AG09319 (cell line): ENCODE measurements around the gene MSRB1.

Experiments used
- DNase-seq: peaks from one replicate; pipeline ENCODE4 v3.0.0-alpha.2; 2010; ENCODE audit warnings: low read depth; ENCODE audit errors: extremely low read depth
- TF ChIP-seq, protein P1 (sequence below): IDR thresholded peaks from 2 replicates; pipeline ENCODE4 v1.5.1; 2011; ENCODE audit warnings: low read depth, mild to moderate bottlenecking, inconsistent platforms, low read length, moderate library complexity

Gene MSRB1

DNA sequence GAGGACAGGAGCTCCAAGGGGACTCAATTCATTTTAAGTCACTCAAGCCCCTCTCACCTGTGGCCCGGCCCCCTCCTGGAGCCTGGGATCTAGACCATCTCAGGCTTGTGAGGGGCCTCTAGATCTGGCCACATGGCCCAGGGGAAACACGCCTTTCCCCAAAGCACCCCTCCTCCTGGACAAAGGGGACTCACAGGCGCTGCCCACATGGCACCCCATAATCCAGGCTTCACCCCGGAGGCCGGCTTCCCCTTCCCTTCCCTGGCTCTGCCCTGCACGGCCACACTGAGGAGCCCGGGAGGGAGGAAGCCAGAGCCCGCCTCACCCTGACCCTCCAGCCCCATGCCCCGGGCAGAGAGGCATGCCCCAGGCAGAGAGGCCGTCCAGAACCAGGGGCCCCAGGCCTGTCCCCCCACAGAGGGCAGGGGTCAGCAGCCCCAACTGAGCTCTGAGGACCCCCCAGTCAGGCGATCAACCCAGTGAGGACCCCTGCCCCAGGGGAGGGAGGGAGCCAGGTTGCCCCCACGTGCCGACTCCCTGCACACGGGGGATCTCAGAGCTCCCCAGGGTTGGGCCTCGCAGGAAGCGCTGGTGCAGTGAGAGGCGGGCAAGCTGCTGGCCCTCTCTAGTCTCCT lies 35.7 kb downstream of the MSRB1 start:
- no peak for DNase-seq
- TF ChIP-seq, protein P1, sequence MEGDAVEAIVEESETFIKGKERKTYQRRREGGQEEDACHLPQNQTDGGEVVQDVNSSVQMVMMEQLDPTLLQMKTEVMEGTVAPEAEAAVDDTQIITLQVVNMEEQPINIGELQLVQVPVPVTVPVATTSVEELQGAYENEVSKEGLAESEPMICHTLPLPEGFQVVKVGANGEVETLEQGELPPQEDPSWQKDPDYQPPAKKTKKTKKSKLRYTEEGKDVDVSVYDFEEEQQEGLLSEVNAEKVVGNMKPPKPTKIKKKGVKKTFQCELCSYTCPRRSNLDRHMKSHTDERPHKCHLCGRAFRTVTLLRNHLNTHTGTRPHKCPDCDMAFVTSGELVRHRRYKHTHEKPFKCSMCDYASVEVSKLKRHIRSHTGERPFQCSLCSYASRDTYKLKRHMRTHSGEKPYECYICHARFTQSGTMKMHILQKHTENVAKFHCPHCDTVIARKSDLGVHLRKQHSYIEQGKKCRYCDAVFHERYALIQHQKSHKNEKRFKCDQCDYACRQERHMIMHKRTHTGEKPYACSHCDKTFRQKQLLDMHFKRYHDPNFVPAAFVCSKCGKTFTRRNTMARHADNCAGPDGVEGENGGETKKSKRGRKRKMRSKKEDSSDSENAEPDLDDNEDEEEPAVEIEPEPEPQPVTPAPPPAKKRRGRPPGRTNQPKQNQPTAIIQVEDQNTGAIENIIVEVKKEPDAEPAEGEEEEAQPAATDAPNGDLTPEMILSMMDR: no peak

DNA sequence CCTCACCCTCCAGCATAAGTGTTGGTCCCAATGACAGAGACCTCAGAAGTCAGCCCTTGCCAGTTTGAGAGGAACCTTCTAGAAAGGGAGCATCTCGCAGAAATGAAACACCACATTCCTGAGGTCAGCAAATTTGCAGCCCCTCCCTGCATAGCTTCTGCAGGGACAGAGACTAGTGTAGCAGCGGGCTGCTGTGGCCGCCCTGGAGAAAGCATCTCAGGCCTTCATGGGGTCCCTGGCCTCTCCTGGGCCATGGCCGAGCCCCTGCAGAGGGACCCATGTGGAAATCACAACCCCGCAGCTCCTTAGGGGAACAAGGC lies 36.2 kb downstream of the MSRB1 start:
- TF ChIP-seq, protein P1: no peak
- DNase-seq: no peak

DNA sequence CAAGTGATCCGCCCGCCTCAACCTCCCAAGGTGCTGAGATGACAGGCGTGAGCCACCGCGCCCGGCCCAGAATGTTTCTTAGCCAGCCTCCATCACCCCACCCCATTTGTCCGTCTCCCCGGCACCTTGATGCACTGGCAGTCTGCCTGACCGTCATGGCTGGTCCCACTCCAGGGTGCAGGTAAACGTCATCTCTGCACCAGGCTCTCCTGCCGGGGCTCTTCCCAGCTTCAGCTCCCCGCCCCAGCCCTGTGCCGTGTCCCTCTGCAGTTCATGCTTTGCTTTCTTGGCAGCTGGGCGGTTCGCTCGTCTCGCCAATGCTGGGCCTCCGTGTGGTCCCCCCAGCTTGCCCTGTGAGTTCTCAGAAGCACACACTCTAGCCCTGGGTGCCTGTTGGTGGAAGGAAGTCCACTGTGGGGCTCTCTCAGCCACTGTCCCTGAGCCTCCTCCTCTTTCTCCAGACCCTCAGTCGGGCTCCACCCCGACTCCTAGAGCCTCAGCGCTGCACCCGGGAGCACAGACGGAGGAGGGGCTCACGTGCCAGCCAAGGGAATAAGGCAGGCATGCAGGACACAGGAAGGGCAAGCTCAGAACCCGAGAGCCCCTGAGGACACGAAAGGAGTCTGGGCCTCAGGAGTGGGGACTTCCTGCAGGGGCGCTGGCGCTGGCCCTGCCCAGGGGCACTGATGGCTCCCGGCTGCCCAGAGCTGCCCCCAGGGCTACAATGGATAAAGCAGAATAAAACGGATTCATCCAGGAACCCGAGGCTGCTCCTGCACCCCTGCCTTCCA lies 36.7 kb downstream of the MSRB1 start:
- DNase-seq: no peak
- TF ChIP-seq, protein P1: no peak

DNA sequence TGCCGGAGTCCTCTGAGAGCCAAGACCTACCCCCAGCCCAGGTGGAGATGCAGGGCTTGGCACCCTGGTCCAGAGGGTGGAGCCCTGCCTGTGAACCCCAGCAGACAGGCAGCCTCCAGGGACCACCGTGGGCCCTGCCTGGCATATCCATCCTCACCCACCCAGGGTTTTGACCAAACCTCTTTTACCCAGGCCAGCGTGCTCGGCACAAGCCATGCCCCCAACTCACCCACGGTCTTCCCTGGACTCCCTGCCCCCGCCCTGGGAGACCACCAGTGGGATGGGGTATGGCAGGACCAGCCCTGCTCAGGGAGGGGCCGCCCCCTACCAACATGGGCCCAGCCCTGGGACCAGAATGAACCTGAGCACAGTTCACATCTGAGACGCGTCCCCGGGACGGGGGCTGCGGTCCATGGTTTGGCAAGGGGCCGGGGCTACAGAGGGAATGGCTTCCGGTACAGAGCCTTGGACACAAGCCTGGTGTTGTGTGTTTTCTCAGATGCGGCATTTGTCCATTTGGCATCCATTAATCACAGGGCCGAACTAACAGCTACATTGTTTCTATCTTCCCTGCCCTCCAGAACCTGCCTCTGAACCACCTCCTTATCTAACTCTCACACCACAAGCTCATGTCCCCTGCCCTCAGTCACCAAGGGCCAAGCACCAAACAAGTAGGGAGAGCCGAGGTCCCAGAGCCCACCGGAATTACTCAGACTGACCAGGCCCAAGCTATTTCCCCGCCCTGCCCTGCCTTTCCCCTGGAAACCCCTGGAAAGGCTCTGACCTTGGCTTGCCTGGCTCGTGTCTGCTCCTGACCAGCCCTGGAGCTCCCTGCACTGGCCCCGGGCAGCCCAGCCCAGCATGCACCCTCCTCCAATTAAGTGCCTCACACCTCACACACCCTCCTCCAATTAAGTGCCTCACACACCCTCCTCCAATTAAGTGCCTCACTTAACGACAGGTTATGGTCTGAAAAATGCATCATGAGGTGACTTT lies 38.9 kb downstream of the MSRB1 start:
- TF ChIP-seq, protein P1: no peak
- DNase-seq: no peak

DNA sequence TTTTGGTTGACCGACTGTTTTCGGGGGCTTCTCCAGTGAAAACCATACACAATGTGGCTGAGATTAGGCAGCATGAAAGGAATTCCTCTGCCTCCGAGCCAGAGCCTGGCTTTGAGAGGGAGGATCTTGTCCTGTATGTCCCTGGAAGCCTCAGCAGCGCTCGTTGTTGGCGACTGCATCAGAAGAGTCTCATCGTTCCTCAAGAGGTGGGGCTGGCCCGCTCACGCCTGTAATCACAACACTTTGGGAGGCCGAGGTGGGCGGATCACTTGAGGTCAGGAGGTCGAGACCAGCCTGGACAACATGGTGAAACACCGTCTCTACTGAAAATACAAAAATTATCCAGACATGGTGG lies 39.8 kb downstream of the MSRB1 start:
- TF ChIP-seq, protein P1: no peak
- no peak for DNase-seq

DNA sequence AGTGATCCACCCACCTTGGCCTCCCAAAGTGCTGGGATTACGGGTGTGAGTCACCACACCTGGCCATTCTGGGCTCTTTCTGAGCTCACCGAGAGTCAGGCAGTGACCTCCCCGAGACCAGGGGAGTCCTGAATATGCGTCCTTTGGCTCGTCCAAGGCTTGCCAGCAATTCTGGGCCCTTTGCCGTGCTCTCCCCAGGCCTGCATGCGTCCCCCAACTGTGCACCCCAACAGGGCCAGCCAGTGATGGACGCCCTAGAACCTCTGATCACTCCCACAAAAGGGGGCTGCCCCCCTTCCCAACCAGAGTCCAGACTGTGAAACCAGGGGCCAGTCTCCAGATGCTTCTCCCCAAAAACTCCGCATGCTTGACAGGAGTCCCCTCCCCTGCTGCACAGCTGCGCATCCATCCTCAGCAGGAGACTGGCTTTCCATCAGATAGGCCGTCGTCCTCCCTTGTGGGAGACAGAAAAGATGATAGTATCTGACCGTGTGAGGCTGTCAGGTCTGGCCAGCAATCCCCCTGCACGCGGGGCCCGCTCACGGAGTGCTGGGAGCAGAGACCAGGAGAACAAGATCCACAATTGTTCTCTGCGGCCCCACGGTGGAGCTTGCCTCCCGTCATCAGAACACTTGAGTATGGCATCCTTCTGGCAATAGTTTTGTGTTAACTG lies 40.3 kb downstream of the MSRB1 start:
- TF ChIP-seq, protein P1: no peak
- DNase-seq: no peak

DNA sequence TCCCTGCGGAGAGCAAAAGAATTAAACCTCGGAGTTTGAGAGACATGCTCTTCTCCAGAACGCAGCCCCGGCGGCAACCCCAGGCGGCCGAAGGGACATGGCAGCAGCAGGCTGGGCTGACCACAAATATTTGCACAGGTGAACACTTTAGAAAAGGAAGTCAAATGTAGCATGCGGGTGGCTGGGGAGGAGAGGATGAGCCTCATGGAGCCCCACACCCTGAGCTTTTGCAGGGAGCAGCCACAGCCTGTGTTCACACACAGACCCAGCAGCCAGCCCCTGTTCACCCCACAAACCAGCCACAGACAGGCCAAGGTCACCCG lies 42.6 kb downstream of the MSRB1 start:
- no peak for DNase-seq
- TF ChIP-seq, protein P1: no peak
